ENCODE results near the gene BMP2.

The BMP2 gene

DNA sequence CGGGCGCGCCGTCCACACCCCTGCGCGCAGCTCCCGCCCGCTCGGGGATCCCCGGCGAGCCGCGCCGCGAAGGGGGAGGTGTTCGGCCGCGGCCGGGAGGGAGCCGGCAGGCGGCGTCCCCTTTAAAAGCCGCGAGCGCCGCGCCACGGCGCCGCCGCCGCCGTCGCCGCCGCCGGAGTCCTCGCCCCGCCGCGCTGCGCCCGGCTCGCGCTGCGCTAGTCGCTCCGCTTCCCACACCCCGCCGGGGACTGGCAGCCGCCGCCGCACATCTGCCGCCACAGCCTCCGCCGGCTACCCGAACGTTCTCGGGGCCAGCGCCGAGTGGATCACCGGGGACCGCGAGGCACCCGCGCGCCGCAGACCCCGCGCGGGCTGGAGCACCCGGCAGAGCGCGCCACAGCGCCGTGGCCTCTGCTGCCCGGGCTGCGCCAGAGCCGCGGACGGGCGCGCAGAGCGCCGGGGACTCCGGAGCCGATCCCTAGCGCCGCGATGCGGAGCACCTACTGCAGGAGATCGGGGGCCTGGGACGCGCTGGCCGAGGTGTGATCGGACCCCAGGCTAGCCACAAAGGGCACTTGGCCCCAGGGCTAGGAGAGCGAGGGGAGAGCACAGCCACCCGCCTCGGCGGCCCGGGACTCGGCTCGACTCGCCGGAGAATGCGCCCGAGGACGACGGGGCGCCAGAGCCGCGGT is at the start of gene BMP2:
BMP2 (plus strand) TSS at position 151 of the 692 bp plus-strand sequence. CDS start 2,441 bp downstream, outside the sequence.
- peak; percentile 18 for DNase-seq

DNA sequence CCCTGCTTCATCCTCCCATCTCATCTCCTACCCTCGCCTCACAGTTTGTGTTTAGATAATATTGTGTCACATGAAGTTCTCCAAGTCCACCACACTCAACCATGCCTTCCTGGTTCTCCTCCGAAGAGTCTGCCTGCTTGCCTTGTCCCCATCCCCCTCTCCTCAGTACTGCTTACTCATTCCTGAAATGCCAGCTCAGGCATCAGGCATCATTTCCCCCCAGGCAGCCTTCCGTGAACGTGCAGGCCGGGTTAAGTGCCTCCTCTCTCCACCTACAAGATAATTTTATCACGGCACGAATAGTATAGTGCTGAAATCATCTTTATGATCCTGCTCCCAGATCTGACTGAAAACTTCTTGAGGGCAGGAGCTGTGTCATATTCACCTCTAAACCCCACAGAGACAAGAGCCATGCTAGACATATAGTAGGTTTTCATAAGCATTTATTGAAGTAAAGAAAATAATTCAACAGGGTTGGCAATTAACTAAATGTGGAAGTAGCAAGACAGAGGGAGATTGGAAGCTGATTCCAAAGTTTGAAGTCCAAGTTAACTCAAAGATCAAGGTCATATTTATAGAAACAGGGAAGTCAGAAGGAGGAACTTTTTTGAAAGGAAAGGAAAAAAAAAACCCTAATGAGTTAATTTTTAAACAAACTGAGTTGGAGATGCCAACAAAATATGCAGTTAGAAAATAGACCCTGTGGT is 48.7 kb upstream of the BMP2 start:
- DNase-seq, result no peak

DNA sequence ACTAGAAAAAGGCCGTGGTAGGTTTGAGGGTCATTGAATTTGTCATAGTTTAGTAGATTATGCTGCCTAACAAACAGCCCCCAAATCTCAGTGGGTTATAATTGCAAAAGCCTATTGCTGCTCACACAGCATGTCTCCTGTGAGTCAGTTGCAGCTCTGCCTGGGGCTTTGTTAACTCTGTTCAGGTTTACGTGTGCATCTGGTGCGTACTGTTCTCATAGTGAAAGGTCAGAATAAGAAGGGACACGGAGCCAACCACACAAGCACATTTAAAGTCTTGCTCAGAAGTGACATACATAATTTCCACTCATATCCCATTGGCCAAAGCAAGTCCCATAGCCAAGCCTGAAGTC is 48.1 kb upstream of the BMP2 start:
- no peak for DNase-seq

DNA sequence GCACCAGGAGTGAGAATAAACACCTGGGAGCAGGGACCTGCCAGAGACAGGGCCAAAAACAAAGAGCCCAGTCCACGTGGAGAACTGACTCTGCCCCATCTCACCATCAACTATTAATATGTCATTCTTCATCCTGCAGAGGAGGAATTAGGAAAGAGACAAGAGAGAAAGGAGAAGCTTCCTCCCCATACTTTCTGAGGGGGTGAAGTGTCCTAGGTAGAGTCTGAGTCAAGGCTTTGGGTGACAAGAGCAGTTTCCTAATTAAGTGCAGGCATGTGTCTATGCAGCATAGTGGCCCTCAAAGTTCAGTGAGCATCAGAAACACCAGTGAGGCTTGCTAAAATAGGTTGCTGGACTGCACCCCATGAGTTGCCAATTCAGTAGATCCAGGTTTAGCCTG is 40.7 kb upstream of the BMP2 start:
- DNase-seq, result no peak

DNA sequence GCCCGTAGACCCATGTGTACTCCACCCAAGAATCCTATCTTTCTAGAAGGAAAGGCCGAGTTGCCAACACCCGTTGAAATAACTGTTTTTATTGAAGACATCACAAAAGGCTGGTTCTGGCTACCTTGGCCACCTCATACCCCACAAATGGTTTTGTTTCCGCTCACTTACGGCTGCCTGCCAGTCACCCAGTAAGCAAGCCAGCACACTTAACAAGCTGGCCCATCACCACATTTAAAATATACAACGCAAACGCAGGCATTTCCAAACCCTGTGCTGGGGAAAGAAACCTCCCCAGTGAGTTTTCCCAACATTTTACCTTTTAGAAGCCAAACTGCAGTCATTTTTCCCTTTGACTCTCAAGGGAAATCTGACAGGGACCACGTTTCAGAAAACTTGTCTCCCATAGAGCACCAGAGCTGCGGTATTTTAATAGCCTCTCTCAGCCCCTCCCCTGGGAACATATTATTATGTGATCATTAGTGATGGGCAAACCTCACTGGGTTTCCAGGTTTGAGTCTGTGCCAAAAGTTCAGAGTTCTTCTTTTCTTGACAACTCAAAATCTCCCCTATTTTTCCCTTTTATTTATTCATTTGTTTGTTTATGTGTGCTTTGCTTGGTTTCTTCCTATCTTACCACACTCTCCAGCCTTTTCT is 36.7 kb upstream of the BMP2 start:
- no peak for DNase-seq

DNA sequence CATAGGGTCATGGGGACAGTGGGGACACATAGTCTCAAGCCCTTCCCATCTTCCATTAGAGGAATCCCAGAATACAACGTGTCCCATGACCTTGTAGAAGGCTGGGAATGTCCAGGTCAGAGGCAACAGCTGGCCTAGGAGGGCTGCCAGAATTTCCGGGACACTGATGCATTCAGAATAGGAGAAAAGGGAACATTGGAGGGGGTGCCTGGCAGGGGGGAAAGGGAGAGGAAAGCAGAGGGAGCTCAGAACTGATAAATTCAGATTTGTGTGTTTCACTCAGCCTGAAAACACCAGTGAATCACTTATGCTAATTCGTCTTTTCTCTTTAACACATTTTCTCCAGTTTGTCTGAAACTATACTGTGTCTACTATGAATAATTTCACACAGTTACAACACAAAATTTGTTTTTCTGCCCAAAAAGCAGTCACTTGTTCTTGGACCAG is 35.5 kb upstream of the BMP2 start:
- no peak for DNase-seq

DNA sequence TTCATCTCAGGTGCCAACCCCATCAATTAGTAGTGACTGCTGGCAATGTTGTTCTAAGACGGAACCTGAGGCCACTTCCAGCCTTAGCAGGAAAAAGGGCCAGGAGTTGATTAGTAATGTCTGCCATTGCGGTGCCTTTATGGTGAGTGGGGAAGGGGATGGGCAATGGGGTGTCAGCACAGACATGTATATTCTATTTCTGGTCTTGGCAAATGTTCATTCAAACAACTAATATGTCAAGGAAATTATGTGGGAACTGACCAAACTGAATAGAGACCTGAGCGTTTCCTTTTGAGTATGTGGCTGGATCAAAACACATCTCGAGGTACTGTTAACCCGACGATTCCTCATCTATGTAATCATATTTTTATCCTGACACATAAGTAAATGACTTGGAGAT is 34.6 kb upstream of the BMP2 start:
- no peak for DNase-seq

DNA sequence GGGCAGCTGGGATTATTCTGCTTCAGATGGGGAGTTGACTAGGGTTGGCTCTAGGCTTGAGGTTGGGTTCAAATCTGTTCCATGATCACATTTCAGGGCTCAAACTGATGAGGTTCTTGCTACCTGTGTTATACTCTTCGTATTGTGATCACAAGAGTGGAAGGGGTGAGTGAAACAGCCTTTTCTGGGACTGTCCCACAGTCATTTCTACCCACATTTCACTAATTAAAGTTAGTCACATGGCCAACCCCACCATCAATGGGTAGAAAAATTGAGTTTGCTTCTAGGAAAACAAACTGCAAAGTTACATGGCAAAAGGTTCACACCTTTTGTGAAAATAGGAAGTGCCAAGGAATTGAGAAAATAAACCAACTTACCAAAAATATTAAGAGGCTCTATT is 33.5 kb upstream of the BMP2 start:
- no peak for DNase-seq

DNA sequence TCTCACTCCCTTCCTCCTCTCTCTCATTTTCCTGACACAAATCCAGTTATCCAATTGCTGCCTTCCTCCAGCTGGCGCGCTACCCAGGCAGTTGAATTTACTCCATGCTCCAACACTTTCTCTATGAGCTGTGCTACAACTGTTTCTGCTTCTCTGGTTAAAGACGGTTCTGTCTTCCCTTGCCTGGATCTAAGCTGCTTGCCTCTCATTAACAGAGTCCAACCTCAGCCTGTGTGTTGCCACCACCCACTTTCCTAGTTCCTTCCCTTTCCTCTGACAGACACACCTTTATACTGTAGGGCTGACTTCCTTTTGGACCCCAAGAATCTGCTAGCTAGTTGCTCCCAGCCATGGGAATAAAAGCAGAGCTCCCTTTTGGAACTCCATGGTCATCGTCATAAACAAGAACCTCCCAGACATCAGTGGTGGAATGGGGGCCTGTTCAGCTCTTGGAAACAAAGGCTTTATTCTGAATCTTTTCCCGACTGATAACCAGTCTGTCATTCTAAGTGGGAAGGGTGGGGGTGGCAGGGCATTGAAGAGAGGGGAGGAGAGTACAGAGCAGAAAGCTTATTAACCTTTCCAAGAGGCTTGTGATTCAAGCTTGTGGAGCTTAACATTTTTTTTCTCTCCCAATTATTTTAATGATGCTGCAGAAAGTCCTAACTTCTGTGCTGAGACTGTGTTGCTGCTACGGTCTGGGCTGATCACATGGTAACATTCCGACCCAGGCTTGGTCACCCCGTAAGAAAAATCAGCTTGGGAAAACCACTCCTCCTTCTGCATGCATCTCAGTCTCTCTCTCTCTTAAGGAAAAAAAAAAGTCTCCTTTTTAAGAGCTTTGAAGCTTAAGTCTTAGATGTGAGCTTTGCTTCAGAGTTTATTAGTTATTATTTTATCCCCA is 31.3 kb upstream of the BMP2 start:
- DNase-seq, result no peak

DNA sequence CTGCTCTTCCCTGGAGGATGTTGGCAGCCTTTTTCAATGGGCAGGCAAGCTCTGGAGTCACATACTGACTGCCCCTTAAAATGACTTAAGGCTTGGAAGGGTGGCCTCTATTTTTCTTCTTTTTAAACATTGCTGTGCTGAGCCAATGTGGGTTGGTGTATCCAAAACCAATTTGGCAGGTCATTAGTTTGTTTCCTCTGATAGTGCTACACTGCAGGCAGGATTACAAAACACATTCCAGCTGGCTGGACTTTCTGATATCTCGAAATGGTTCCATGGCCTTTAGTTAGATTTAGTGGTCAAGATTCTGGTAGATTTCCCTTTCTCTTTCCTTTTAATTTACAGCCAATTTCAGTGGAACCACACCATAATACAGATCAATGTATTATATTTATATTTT is 28.1 kb upstream of the BMP2 start:
- DNase-seq, result no peak

DNA sequence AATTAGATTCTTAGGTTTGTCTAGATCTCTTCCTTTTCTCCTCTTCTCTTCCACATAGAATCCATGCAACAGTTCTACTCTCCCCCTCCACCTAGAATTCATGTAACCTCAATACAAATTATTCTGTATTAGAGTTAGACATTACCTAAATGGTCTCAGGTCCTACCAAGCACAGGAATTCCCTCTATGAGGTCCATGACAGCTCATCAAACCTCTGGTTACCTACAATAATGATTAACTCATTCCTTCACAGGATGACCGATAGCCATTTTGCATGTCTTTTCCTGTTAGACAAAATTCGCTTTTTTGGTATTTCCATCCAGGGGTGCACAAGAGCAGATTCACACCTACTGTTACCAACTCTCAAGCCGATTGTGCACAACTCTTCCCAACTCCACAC is 27.4 kb upstream of the BMP2 start:
- no peak for DNase-seq

DNA sequence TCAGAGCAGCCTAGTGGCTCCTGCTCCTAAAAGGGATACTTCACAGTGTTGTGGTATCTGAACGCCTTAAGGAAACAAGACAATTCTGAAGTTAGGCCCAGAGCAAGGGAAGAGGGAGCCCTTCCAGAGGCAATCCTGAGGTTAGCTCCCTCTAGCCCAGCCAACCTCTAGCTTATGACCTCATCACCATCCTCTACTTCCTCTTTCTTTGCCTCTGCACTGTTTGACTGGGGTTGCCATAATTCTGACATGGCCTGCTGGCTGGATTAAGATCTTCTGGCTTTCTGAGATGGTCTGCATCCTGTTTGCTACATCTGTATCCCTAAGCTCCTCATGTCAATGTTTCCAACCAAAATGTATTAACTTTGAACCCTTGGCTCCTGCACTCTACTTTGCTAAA is 23.3 kb upstream of the BMP2 start:
- DNase-seq, result no peak

DNA sequence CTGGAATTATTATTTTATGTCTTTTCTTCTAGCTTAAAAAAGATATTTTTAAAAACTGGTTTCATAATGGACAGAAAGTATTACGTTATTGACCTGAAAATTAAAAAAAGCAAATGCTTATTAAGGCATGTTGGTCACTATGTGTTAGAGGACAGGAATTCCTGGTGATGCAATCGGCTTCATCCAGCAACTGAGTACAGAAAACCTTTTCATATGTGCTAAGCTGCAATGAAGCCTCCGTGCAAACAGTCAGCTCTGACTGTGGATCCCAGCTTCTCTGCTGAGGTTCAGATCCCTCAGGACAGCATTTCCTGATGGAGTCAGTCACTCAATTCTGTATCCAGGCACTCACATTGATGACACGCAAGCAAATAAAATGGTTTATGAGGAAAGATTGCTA is 22.7 kb upstream of the BMP2 start:
- DNase-seq, result no peak

DNA sequence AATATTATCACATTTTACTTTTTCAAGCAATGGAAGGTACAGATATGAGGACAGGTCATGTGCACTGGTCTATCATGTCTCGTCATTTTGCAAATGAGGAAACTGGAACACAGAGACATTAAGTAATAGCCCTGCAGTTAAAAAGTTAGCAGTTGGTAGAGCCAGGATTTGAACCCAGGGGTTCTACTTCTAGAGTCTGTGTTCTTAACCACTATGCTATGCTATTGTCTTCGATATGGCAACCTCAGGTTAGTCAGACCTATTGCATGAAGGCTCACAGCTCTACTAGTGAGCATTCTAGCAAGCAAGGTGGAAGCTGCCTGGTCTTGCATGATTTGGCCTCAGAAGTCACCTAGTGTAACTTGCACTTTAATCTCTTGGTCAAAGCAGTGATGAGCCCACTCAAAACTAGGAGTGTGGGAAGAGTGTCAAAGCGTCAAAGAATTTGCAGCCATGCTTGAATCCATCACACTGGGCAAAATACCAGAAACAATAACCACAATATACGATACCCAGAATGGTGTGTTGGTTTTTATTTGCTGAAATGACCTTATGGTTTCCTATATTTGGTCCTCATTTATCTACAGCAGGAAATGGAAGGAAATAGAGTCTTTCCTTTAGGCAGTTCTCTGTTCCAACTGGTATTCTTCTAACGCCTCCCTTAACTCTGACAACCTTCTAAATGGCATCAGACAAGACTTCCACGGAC is 20.4 kb upstream of the BMP2 start:
- no peak for DNase-seq

DNA sequence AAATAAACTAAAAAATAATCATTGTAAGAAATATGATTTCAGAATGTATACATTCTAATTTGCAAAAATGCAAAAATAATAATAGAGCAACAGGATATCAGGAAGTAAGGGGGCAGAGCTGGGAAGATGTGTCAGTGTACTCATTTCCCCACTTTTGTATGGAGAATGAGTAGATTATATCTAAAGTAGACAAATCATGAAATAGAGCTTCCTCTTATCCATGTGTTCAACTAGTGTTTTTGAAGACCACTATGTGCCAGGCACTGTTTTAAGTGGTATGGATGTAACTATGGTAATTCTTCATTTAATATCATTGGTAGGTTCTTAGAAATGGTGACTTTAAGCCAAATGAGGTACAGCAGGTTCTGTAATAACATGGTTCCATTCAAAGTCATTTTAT is 17.0 kb upstream of the BMP2 start:
- no peak for DNase-seq

DNA sequence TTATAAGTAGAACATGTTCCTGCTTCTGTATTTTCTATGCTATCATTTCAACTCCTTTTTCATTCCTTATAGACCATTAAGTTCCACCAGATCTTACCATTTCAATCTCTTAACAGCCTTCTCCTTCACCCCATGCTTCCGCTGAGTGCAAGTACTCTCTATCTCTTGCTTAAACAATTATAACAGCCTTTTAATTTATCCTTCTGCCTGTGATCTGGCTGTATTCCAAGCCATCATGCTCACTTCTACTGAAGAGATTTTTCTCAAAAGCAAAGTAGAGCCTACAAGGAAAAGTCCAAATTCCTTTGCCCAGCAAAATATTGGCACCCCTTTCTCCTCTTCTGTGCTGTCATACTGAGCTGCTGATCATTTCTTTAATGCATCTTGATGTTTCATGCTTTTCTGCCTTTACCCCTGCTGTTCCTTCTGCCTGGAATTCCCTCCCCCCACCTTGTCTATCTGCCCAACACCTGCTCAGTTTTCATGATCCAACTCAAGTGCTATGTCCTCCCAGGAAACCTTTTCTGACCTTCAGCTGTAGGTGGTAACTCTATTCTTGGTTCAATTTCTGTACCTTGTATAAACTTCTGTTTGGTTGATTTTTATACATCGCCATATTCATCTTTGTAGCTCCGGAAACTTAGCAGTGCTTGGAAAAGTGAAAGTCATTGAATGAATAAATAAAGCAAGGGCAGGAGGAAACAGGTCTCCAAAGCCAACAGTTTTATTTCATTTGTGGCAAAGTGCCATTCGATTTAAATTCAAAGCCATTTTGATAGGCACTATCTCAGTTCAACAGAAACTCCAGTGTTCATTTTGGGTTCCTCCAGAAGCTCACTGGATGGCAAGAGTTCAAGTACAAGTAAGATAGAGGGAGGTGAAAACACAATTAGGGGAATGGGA is 10.5 kb upstream of the BMP2 start:
- DNase-seq, result peak; percentile 49

DNA sequence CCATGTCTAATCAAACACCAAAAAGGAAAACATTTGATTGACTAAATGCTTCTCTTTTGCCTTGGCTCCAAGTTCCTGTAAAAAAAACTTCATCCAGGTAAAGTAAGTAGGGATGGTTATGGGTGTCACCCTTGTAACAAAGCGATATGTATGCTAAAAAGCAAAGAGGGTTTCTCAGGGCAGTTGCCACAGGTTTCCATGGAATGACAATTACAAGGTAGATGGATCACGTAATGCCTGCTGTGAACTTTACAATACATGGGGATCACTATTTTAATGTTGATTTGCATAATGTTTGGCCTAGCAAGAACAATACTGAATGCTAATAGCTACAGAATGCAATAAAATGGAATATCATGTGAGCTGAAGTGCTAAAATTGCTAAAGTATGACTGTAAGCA is 2.9 kb upstream of the BMP2 start:
- no peak for DNase-seq

DNA sequence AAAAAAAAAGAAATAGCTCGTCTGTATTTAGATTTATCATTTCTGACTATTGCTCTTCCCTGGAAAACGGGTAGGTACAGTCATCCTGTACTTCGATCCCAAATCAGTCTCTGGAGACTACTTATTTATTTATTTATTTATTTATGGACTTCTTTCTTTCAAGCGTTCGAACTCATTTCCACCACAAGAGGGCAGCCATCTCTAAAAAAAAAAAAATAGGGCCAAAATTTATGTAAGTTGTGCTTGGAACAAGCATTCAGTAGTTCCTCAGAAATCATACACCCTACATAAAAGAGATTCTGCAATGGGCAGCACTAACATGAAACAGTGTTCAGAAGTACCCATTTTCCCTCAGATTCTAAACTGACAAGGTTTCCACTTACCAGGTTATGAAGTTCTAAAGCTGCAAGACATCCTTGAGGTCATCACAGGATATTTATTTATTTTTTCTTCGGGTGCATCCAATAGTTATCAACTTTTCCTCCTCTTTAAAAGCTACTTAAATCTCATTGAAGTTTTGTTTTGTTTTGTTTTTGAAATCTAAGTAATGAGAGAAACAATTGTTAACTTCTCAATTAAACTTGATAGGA is 1.9 kb upstream of the BMP2 start:
- DNase-seq, result no peak

DNA sequence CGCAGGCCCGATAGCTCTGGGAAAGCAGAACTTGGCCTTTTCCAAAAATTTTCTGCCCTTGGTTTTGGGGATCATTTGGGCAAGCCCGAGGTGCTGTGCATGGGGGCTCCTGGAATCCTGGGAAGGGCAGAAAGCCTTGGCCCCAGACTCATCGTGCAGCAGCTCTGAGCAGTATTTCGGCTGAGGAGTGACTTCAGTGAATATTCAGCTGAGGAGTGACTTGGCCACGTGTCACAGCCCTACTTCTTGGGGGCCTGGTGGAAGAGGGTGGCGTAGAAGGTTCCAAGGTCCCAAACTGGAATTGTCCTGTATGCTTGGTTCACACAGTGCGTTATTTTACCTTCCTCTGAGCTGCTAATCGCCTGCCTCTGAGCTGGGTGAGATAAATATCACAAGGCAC is 1.1 kb upstream of the BMP2 start:
- no peak for DNase-seq

DNA sequence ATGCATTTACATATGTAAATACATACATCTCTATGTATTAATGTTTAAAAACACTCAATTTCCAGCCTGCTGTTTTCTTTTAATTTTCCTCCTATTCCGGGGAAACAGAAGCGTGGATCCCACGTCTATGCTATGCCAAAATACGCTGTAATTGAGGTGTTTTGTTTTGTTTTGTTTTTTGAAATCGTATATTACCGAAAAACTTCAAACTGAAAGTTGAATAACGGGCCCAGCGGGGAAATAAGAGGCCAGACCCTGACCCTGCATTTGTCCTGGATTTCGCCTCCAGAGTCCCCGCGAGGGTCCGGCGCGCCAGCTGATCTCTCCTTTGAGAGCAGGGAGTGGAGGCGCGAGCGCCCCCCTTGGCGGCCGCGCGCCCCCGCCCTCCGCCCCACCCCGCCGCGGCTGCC is 355 bp upstream of the BMP2 start:
- DNase-seq, result no peak

Measured in NCI-H524 treated with DMSO at 0.1 percent for 48 hours (cell line).